Spinal cord (tissue), 10 donors: Measurements from ENCODE around the gene TMEM19. TPM values are rescaled to one million over a fixed set of nuclear protein-coding genes. Genes with fewer than 3 reads are reported as not detected.

Experiments used
- DNase-seq, 6 donors: peaks; one replicate each; pipeline versions ENCODE4 v3.0.0 to v3.0.0-alpha.2; 2013 to 2015; ENCODE audit warnings: low spot score in 6 of 6, low read depth in 4 of 6
- H3K27ac ChIP-seq: one replicate; pipeline ENCODE4 v1.5.1; 2013; ENCODE audit warnings: low read depth, low read length, control low read depth
- H3K27me3 ChIP-seq: one replicate; pipeline ENCODE4 v1.6.1; 2013; ENCODE audit warnings: low read length; ENCODE audit not compliant: control insufficient read depth, insufficient read depth
- H3K36me3 ChIP-seq: one replicate; pipeline ENCODE4 v1.6.1; 2013; ENCODE audit warnings: low read length; ENCODE audit not compliant: control insufficient read depth, insufficient read depth
- H3K4me1 ChIP-seq: one replicate; pipeline ENCODE4 v1.6.1; 2013; ENCODE audit warnings: low read length; ENCODE audit not compliant: control insufficient read depth, insufficient read depth
- H3K4me3 ChIP-seq: one replicate; pipeline ENCODE4 v1.5.1; 2013; ENCODE audit warnings: low read depth, low read length, control low read depth
- H3K9me3 ChIP-seq: one replicate; pipeline ENCODE4 v1.6.1; 2013; ENCODE audit warnings: low read length; ENCODE audit not compliant: control insufficient read depth, insufficient read depth
- WGBS: methylation state at CpG from one replicate; pipeline ENCODE4 v1.1.5; 2013; ENCODE audit warnings: missing lambda C conversion rate; ENCODE audit not compliant: insufficient coverage; 5-methylcytosine and 5-hydroxymethylcytosine counted together
- polyA plus RNA-seq, 2 donors: library from polyadenylated mRNA; unstranded; fragments of 120-200 nt; gene quantifications; one replicate each; pipeline ENCODE4 v1.2.1, GENCODE V29; 2013; ENCODE audit not compliant: insufficient read length in 2 of 2
- total RNA-seq, 2 donors: library from RNA; depleted of rRNA in 1 of 2; stranded (reverse); fragments of 120-200 nt in 1 of 2; fragments of >200 nt in 1 of 2; gene quantifications; one replicate each; pipeline versions ENCODE4 v1.2.3 to v1.2.4, GENCODE V29; 2013 to 2014
- donor health status: healthy.

Gene TMEM19
- total and polyA plus RNA-seq, 4 donors = 29.2 to 58.1 (median 38.7) TPM

- Histone ChIP-seq H3K27me3 (no peaks in the 10 kb centered on the region), H3K4me3 (no peak overlapping the region), H3K27ac (no peak overlapping the region), H3K4me1 (no peaks in the 10 kb centered on the region), H3K36me3 (no peaks in the 10 kb centered on the region), H3K9me3 (no peaks in the 10 kb centered on the region)
- DNase-seq = no peak
- 100% methylated on average over 1 of the region's 3 CpGs for WGBS
Observed at GRCh38 chr12:71725011-71725410, 39.1 kb downstream of the TMEM19 start.

GRCh38 chr12:71726548-71726947 is 40.7 kb downstream of the TMEM19 start:
- Histone ChIP-seq H3K4me1 (no peaks in the 10 kb centered on the region), H3K36me3 (no peaks in the 10 kb centered on the region), H3K27me3 (no peaks in the 10 kb centered on the region), H3K9me3 (no peaks in the 10 kb centered on the region), H3K27ac (no peak overlapping the region), H3K4me3 (no peak overlapping the region)
- no peak for DNase-seq
- WGBS = 100% methylated on average over 1 of the region's 2 CpGs

DNA sequence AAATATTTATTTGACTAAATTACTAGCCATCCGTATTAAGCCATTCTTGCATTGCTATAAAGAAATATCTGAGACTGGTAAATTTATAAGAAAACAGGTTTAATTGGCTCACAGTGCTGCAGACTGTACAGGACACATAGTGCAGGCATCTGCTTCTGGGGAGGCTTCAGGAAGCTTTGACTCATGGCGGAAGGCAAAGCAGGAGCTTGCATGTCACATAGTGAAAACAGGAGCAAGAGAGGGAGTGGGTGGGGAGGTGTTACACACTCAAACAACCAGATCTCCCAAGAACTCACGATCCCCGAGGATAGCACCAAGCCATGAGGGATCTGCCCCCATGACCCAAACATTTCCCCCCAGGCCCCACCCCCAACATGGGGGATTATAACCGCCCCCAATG is 42.1 kb downstream of the TMEM19 start:
- H3K27ac ChIP-seq = no peak overlapping the region
- WGBS = no CpG with 5 or more reads among the region's 5 CpGs
- no peaks in the 10 kb centered on the region for H3K27me3 ChIP-seq
- DNase-seq = no peak
- no peaks in the 10 kb centered on the region for H3K9me3 ChIP-seq
- H3K4me3 ChIP-seq = no peak overlapping the region
- no peaks in the 10 kb centered on the region for H3K36me3 ChIP-seq
- no peaks in the 10 kb centered on the region for H3K4me1 ChIP-seq

DNA sequence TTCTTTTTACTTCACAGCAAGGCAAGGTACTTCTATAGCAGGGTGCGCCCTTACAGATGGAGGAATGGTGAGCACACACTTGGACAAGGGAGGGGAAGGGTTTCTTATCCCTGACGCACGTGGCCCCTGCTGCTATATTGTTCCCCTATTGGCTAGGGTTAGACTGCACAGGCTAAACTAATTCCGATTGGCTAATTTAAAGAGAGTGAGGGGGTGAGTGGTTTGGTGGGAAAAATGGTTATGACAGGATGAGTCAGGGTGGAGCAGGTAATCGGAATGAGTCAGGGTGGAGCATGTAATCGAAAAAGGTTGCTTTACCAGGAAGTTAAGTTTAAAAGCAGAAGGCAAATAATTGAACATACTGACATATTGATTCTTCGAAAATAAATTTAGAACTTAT is 45.1 kb downstream of the TMEM19 start:
- 73% methylated on average over 3 of the region's 7 CpGs for WGBS
- Histone ChIP-seq H3K27me3 (no peaks in the 10 kb centered on the region), H3K9me3 (no peaks in the 10 kb centered on the region), H3K27ac (no peak overlapping the region), H3K4me3 (no peak overlapping the region), H3K4me1 (no peaks in the 10 kb centered on the region), H3K36me3 (no peaks in the 10 kb centered on the region)
- DNase-seq = no peak

DNA sequence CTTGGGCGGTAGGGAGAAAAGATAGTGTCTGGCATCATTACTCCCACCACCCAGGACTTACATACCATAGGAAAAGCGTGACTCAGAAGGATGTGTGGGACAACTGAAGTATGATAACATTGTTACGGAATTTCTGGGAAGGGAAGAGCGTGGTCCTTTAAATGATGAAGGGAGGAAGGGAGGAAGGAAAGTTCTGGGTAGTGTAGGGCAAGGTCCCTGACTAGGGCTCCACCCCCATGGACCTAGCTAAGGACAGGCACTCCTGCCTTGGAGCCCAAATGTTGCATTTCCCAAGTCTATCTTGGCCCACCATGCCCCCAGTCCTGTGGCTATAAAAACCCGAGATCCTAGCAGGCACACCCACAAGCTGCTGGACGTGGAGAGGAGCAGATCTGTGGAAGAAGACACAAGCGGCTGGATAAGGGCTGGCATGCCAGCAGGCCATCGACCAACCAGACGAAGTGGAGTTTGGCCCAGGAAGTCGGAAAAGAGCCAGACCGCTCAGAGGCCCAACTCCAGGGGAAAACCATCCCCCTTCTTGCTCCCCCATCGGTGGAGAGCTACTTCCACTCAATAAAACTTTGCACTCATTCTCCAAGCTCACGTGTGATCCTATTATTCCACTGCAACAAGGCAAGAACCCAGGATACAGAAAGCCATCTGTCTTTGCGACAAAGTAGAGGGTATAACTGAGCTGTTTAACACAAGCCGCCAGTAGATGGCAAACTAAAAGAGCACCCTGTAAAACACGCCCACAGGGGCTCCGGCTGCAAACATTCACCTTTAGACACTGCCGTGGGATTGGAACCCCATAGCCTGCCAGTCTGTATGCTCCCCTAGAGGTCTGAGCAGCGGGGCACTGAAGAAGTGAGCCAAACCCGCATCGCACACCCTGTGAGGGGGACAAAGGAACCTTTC is 45.8 kb downstream of the TMEM19 start:
- Histone ChIP-seq H3K4me1 (no peaks in the 10 kb centered on the region), H3K27ac (no peak overlapping the region), H3K36me3 (no peaks in the 10 kb centered on the region), H3K9me3 (no peaks in the 10 kb centered on the region), H3K4me3 (no peak overlapping the region), H3K27me3 (no peaks in the 10 kb centered on the region)
- 78% methylated on average over 19 of the region's 21 CpGs for WGBS
- no peak for DNase-seq

DNA sequence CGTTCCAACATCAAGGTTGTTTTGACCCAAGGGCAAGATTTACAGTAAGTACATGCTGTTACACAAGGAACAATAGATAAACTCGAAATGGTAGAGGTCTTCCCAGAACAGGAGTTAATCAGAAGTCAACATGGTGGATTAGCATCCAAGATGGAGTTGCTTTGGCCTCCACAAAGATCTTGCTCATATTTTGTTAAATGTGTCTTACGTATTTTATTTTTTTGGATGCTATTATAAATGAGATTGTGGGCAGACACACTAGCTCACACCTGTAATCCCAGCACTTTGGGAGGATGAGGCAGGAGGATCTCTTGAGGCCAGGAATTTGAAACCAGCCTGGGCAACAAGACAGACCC is 46.5 kb downstream of the TMEM19 start:
- Histone ChIP-seq H3K4me1 (no peaks in the 10 kb centered on the region), H3K9me3 (no peaks in the 10 kb centered on the region)
- 86% methylated on average over 2 of the region's 3 CpGs for WGBS

DNA sequence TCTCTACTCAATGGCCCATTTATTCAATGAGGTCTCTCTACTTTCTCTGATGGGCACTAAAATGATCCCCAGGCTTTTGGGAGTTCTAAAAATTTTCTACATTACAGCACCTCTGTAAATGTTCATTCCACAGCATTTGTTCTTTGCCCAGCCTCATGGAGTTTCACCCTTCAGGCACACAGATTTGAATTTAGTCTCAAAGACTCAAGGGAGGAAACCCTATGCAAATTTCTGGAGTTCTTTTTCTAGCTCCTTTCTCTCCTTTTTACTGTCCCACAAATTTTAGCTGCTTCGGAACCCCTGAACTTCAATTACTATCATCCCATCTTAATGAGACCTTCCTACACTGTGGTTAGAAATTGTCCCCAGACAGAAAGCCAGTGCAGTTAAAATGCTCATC is 51.3 kb downstream of the TMEM19 start:
- Histone ChIP-seq H3K4me3 (no peak overlapping the region), H3K4me1 (no peaks in the 10 kb centered on the region), H3K27me3 (no peaks in the 10 kb centered on the region), H3K9me3 (no peaks in the 10 kb centered on the region), H3K36me3 (no peaks in the 10 kb centered on the region), H3K27ac (no peak overlapping the region)
- WGBS = 90% methylated on average over 1 of the region's 1 CpG
- DNase-seq = no peak

More for the DNA sequence above, 46.5 kb downstream of the TMEM19 start:
- H3K36me3 ChIP-seq = no peaks in the 10 kb centered on the region
- no peak for DNase-seq
- no peak overlapping the region for H3K27ac ChIP-seq
- H3K4me3 ChIP-seq = no peak overlapping the region
- no peaks in the 10 kb centered on the region for H3K27me3 ChIP-seq

- no peak overlapping the region for H3K27ac ChIP-seq
- H3K36me3 ChIP-seq = no peaks in the 10 kb centered on the region
- no peak overlapping the region for H3K4me3 ChIP-seq
- WGBS = no CpG with 5 or more reads among the region's 1 CpG
- H3K27me3 ChIP-seq = no peaks in the 10 kb centered on the region
- DNase-seq = no peak
- no peaks in the 10 kb centered on the region for H3K9me3 ChIP-seq
- H3K4me1 ChIP-seq = no peaks in the 10 kb centered on the region
Observed at GRCh38 chr12:71742998-71743397, 57.1 kb downstream of the TMEM19 start.

DNA sequence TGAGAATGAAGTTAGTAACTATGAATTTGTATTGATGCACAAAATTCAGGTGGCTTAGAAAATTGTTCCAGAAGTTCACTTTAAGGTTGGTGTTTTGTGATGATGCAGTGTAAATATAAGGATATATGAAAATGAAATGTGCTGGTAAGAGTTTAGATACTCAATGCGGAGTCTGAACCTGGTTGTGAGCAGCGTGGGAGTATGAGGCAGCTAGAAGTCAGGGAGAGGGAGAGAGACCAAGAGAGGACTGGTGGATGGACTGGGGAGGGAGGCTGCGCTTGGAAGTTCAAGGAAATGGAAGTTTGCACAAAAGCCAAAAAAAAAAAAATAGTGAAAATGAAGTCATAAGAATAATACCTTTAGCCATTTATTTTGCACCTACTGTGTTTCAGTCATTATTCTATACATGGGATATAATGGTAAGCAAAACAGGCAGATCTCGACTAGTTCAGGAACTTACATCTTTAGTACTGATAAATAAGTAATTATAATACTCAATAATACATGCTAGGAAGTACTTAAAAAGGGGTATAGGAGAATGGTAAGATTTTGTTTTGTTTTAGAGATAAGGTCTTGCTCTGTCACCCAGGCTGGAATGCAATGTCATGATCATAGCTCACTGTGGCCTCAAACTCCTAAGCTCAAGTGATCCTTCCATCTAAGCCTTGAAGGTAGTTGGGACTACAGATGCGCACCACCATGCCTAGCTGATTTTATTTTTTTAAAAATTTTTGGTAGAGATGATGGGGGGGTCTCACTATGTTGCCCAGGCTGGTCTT is 58.8 kb downstream of the TMEM19 start:
- Histone ChIP-seq H3K36me3 (no peaks in the 10 kb centered on the region), H3K27me3 (peaks cover 2% of the 10 kb centered on the region), H3K9me3 (no peaks in the 10 kb centered on the region), H3K27ac (no peak overlapping the region), H3K4me1 (no peaks in the 10 kb centered on the region), H3K4me3 (no peak overlapping the region)
- no peak for DNase-seq
- 81% methylated on average over 2 of the region's 5 CpGs for WGBS
